ENCODE measurements around the gene RHBDL2. TPM values are rescaled to one million over a fixed set of nuclear protein-coding genes. Genes with fewer than 3 reads are reported as not detected.

RHBDL2 gene
- total and polyA plus RNA-seq, 9 of the 15 experiments (the other 6 are each of a cell fraction or from before 2014, with no cell fraction given) = not detected

GRCh38 chr1:38859561-38860453 is 81.8 kb downstream of the RHBDL2 start, which contains the start of gene RRAGC (continued):
- peak; percentile 73; the same call in 1 of the 2 replicates for TF ChIP-seq ZNF583 (CRISPR knock-in tag; IDR thresholded peaks at IDR 0.05)
- peak; percentile 93 for TF ChIP-seq ETS1 (conservative IDR thresholded peaks at IDR 0.05; ENCODE audit: control insufficient read depth, low read depth, low read length)
- TF ChIP-seq ZNF639 (CRISPR knock-in tag; conservative IDR thresholded peaks at IDR 0.05 in 1 of 2, IDR thresholded peaks at IDR 0.05 in 1 of 2) = peak in 1 of 2 experiments; percentile 92; a peak in 2 of 4 replicates
- TF ChIP-seq CBX1 (IDR thresholded peaks at IDR 0.05; ENCODE audit: low read depth) = peak; percentile 77; the same call in 1 of the 2 replicates
- peak; percentile 100 for TF ChIP-seq MITF (IDR thresholded peaks at IDR 0.05)
- no peak; the same call in 1 of the 2 replicates for TF ChIP-seq ZNF57 (CRISPR knock-in tag; IDR thresholded peaks at IDR 0.05)
- TF ChIP-seq HBP1 (CRISPR knock-in tag; IDR thresholded peaks at IDR 0.05) = no peak
- 0 out of 2 replicates have a peak, but pooled peaks have one; percentile 29 for TF ChIP-seq ZNF24 (IDR thresholded peaks at IDR 0.05)
- no peak for TF ChIP-seq XRCC5 (IDR thresholded peaks at IDR 0.05; ENCODE audit: low read depth, low read length)
- no peak for TF ChIP-seq MCM3 (IDR thresholded peaks at IDR 0.05)
- TF ChIP-seq RFX1 (IDR thresholded peaks at IDR 0.05) = no peak
- no peak for TF ChIP-seq RBM14 (IDR thresholded peaks at IDR 0.05; ENCODE audit: borderline replicate concordance, insufficient read depth, low read depth, low read length)
- no peak for TF ChIP-seq TCFL5 (CRISPR knock-in tag; conservative IDR thresholded peaks at IDR 0.05)
- TF ChIP-seq ZFPM2 (CRISPR knock-in tag; IDR thresholded peaks at IDR 0.05) = no peak
- no peak for TF ChIP-seq ID3 (CRISPR knock-in tag; IDR thresholded peaks at IDR 0.05)
- TF ChIP-seq ID3 (tag; IDR thresholded peaks at IDR 0.05) = 0 out of 2 replicates have a peak, but pooled peaks have one; percentile 33
- no peak for TF ChIP-seq GTF2F1 (IDR thresholded peaks at IDR 0.05; ENCODE audit: low read depth, low read length)

All from K562 (cell line).